OCI-LY1 (cell line): ENCODE measurements around the gene ZNF575.

Experiments
- EZH2 ChIP-seq: fragments of 200-600 bp; sonication (generic), shearing (Covaris generic); IDR thresholded peaks from 2 replicates; pipeline ENCODE4 v1.8.0; 2017; ENCODE audit warnings: borderline replicate concordance, mixed run types, mild to moderate bottlenecking, antibody characterized with exemption, low read length, moderate library complexity, mixed read lengths
- TF ChIP-seq, protein P1 (sequence below): fragments of 200-600 bp; sonication (generic), shearing (Covaris generic); IDR thresholded peaks from 2 replicates; pipeline ENCODE4 v1.5.1; 2017; ENCODE audit warnings: mild to moderate bottlenecking, antibody characterized with exemption, low read length, moderate library complexity, mixed read lengths

DNA sequence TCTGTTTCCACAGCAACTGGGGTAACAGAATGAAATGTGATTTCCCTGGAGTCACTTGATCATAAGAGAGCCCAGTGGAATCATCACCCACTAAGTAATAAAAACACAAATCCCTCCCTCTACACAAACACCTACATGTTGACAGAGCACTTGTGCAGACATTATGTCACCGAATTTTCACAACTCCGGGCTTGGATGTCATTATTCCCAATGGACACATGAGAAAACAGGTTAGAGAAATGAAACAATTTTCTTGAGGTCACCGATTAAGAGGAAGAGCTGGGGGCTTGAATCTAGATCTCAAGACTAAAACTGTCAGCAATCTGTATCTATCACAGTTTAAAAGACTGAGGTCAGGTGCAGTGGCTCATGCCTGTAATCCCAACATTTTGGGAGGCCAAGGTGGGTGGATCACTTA, 39.2 kb downstream of the ZNF575 start:
- TF ChIP-seq, protein P1, sequence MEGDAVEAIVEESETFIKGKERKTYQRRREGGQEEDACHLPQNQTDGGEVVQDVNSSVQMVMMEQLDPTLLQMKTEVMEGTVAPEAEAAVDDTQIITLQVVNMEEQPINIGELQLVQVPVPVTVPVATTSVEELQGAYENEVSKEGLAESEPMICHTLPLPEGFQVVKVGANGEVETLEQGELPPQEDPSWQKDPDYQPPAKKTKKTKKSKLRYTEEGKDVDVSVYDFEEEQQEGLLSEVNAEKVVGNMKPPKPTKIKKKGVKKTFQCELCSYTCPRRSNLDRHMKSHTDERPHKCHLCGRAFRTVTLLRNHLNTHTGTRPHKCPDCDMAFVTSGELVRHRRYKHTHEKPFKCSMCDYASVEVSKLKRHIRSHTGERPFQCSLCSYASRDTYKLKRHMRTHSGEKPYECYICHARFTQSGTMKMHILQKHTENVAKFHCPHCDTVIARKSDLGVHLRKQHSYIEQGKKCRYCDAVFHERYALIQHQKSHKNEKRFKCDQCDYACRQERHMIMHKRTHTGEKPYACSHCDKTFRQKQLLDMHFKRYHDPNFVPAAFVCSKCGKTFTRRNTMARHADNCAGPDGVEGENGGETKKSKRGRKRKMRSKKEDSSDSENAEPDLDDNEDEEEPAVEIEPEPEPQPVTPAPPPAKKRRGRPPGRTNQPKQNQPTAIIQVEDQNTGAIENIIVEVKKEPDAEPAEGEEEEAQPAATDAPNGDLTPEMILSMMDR, result no peak
- TF ChIP-seq EZH2, result no peak
